GM12892 (cell line): ENCODE results near the gene ZMIZ2.
A peak's percentile ranks its signal among the peaks of the same experiment; 100 is the strongest.

ENCODE experiments used
- DNase-seq: peaks from one replicate; pipeline ENCODE4 v3.0.0; 2011; ENCODE audit not compliant: insufficient read length
- FAIRE-seq: peaks from 2 replicates; lab custom pipeline; 2011; peaks lifted over from hg19 to GRCh38; lab: Jason Lieb, UNC
- POLR2A ChIP-seq: IDR thresholded peaks from 2 replicates; pipeline ENCODE4 v1.6.1; 2011; ENCODE audit warnings: low read depth, low read length, control low read depth
- POLR2AphosphoS5 ChIP-seq: IDR thresholded peaks from 2 replicates; pipeline ENCODE4 v1.6.1; 2011; ENCODE audit warnings: low read depth, low read length, control low read depth
- TAF1 ChIP-seq: IDR thresholded peaks from 2 replicates; pipeline ENCODE4 v1.6.1; 2011; ENCODE audit warnings: low read depth, mild to moderate bottlenecking, control low read depth, low read length, borderline replicate concordance

ZMIZ2 gene

DNA sequence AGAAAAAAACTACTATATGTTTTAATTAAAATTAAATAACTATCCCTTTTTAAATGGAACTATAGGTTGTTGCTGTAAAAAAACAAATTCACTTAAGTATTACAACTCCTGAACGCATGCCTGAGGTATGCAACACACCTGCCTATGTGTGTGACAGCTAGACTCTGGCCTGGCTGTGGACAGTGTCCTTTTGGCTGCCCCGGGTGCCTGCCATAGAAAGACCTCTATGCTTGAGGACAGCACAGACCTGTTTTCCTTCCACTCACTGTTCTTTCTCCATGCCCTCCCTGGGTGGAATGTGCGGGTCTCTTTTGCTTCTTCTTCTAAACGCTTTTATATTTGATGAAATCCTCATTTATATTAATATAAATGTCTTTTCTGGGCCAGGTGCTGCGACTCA lies 41.3 kb downstream of the ZMIZ2 start:
- DNase-seq, result no peak
- no peak for FAIRE-seq
- TF ChIP-seq POLR2A, result no peak
- no peak for TF ChIP-seq TAF1
- no peak for TF ChIP-seq POLR2AphosphoS5

DNA sequence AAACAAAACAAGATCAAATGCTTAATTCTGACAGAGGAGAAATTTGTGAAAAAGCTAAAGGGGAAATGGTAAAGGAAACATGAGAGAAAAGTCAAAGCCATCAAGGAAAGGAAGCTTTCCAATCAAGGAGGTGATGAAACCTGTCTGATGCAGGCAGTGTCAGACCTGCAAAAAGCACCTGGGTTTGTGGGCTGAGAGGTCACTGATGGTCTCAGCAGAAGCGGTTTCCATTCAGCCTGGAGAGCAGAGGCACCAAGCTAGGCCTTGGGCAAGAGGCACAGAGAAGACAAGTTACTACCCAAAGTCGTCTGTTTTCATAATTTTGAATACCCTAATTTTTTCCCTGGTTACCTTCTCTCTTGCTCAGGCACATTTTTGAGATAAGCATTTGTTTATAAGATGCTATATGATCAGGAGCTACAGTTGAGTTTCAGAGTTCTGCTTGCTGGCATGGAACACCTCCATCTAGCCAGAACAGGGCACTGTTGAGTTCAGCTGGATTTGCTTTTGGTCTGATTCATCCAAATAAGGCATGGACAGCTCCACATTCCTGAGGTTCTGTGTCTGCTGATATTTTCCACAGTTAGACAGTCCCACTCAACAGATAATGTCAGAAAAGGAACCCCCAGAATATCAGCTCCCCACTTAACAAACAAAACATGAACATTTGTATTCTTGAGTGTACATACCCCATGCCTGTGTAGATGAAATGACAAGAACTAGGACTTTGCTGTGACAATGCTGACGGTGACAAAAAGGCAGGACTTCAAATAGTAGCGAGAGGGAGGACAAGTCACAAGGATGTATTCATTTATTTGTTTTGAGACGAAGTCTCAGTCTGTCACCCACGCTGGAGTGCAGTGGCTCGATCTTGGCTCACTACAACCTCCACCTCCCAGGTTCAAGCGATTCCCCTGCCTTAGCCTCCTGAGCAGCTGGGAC lies 42.9 kb downstream of the ZMIZ2 start:
- TF ChIP-seq POLR2A (no peak), POLR2AphosphoS5 (no peak), TAF1 (no peak)
- DNase-seq (no peak), FAIRE-seq (no peak)

DNA sequence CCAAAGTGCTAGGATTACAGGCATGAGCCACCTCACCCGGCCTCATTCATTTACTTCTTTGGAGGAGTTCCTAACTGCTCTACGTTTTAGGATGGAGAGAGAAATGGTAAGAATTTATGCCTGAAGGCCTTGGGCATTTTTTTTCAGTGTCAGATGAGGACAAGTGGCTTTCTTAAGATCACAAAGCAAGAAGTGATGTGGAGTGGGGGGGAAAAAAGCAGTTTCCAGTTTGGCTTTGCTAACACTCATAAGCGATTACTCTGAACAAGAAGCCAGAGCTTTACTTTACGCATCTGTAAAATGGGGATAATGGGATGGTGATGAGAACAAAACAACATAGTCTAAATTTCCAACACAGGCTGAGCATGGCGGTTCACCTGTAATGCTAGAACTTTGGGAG lies 45.3 kb downstream of the ZMIZ2 start:
- FAIRE-seq (no peak), DNase-seq (no peak)
- no peak for TF ChIP-seq POLR2A
- no peak for TF ChIP-seq TAF1
- no peak for TF ChIP-seq POLR2AphosphoS5

DNA sequence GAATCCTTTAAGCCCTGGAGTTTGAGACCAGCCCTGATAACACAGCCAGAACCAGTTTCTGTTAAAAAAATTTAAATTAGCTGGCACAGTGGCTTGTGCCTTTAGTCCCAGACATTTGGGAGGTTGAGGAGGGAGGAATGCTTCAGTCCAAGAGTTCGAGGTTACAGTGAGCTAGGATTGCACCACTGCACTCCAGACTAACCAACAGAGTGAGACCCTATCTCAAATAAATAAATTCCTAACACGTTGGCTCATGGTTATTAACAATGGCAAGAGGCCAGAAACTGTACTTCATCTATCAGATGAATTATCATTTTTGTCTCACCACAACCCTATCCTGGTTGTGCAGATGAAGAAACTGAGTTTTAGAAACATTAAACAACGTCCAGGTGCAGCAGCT lies 45.7 kb downstream of the ZMIZ2 start:
- no peak for FAIRE-seq
- no peak for TF ChIP-seq POLR2AphosphoS5
- no peak for TF ChIP-seq POLR2A
- no peak for TF ChIP-seq TAF1
- no peak for DNase-seq

DNA sequence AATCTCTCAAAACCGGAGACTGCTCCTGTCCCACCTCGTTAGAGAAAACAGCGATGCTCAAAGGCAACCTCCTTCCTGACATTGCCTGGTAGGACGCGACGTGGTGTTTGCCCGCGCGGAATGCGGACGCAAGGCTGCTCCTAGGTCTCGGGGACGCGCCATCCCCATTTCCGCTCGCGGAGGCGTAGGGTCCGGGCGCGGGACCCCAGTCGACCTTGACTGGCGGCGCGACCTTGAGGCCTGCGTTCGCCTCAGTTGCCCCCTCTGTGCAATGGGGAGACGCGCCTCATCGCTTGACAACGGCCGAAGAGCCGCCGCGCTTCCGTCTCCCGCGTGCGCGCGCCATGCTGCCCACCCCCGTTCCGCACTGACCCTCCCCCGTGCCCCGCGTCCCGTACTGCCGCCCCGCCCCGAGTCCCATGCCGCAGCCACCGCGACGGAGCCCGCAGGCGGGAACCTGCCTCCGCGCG lies 47.4 kb downstream of the ZMIZ2 start:
- TF ChIP-seq TAF1 (peak; percentile 55), POLR2A (no peak), POLR2AphosphoS5 (no peak)
- DNase-seq (no peak), FAIRE-seq (no peak)

DNA sequence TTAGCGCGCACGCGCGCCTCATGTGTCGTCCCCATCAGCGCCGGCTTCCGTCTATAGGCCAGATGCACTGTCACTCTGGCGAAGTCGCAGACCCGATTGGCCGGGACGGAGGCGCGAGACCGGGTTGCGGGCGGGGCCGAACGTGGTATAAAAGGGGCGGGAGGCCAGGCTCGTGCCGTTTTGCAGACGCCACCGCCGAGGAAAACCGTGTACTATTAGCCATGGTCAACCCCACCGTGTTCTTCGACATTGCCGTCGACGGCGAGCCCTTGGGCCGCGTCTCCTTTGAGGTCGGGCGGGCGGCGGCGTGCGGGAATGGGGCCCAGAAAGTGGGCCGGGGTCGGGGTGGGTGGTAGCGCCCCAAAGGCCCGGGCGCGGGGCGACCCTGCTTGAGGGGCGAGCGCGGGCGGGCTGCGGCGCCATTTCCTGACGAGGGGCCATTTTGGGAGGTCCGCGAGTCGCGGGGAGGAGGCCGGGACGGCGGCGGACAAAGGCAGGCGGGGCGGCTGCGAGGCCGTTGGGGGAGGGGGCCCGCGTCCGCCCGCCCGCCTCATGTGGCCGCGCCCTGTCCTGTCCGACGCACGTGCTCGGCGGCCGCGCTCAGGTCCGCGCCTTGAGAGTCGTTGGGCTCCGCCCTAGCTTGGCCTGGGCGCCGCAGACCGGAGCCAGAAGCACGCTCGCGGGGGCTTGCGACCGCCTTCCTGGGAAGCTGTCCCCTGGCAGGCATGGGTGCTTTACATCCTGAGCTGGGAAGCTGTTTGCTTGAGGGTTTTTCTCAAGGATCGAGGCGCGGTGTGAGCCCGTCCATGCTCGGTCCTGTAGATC lies 48.1 kb downstream of the ZMIZ2 start, which contains the start of gene PPIA:
PPIA (plus strand) TSS at position 178 of the 825 bp plus-strand sequence; CDS start at position 222, 44 bp downstream.
- peak; percentile 97 for TF ChIP-seq POLR2A
- TF ChIP-seq POLR2AphosphoS5, result peak; percentile 98
- TF ChIP-seq TAF1, result peak; percentile 71
- FAIRE-seq, result peak; percentile 97
- peak; percentile 98 for DNase-seq

DNA sequence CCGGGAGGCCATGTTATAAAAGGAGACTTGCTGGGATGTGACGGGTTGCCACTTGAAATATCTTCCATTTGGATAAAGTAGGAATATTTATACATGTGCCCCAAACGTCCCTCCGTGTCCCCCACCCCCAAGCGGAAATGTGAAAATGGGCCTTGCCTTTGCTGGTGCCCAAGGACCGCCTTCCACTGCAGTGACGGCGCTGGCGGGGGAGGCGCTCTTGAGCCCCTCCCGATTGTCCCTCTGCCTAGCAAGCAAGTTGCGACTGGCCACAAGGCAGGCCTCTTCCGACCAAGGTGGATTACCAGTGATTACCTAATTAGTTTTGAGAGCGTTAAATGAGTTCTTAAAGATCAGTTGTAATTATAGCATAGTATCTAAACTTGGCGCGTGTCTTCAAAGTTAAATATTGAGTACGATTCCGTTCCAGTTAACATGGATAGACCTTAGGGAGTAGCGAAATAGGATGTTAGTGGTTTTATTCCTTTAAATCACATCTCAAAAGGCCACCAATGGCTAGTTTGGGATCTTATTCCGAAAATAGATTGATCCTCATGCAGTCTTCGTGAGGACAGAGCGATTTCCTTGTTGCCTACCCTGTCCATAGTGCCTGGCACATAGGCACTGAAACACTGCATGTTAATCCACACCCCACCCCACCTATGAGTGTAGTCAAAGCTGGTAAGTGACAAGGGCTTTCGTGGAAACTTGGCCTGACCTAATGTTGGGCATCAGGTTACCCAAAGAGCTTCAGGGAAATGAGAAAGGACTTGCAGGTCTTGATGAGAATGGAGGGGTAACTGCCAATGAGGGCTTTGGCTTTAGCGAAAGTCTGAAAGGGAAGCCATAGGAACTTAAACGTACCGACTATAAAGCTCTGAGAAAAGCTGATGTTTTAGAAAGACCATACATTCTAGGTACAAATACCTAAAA lies 48.9 kb downstream of the ZMIZ2 start:
- DNase-seq (peak; percentile 64), FAIRE-seq (peak; percentile 77)
- TF ChIP-seq POLR2AphosphoS5 (peak; percentile 9; the same call in 1 of the 2 replicates), TAF1 (peak; percentile 78), POLR2A (peak; percentile 65)

DNA sequence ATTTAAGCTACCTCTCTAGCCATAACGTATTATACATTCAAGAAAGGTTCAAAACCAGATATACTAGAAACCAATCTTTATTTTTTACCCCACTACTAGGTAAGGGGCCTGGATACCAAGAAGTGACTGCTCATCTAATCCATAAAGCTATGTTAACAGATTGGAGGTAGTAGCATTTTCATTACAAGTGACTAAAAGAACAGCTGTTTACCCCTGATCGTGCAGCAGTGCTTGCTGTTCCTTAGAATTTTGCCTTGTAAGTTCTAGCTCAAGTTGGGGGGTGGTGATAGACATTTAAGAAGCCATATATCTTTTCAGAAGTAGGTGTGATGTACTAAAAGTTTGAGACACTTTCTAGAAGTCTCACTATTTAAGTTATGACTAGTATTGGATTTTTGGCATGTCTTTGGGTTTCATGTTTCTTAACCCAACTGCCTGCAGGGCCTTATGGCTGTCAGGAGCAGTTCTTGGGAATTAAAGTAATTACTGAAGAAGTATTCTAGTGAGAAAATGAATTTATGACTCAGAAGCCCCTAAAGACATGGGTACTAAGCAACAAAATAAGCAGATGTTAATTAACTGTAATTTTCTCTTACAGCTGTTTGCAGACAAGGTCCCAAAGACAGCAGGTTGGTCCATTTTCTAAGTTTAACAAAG lies 50.1 kb downstream of the ZMIZ2 start:
- DNase-seq (no peak), FAIRE-seq (peak; percentile 54)
- TF ChIP-seq POLR2A, result peak; percentile 50; the same call in 1 of the 2 replicates
- no peak for TF ChIP-seq POLR2AphosphoS5

DNA sequence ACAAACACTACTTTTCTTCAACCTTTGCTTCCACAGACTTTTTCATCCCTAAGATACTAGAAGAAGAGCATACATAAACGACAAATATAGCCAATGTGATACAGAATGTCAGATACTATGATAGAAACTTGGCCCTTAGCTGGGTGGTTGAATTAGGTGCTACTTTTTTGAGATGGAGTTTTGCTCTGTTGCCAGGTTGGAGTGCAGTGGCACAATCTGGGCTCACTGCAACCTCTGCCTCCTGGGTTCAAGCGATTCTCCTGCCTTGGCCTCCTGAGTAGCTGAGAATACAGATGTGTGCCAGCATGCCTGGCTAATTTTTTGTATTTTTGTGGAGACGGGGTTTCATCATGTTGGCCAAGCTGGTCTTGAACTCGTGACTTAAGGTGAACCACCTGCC lies 51.3 kb downstream of the ZMIZ2 start:
- no peak for FAIRE-seq

DNA sequence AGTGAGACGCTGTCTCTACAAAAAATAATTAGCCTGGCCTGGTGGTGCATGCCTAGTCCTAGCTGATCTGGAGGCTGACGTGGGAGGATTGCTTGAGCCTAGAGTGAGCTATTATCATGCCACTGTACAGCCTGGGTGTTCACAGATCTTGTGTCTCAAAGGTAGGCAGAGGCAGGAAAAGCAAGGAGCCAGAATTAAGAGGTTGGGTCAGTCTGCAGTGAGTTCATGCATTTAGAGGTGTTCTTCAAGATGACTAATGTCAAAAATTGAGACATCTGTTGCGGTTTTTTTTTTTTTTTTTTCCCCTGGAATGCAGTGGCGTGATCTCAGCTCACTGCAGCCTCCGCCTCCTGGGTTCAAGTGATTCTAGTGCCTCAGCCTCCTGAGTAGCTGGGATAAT lies 53.2 kb downstream of the ZMIZ2 start:
- DNase-seq, result no peak
- FAIRE-seq, result no peak
- TF ChIP-seq TAF1 (no peak), POLR2A (peak; percentile 67), POLR2AphosphoS5 (peak; percentile 78)

More for the DNA sequence above, 51.3 kb downstream of the ZMIZ2 start:
- TF ChIP-seq POLR2A (0 out of 2 replicates have a peak, but pooled peaks have one; percentile 43), TAF1 (no peak), POLR2AphosphoS5 (no peak)
- DNase-seq, result no peak
